Measurements from ENCODE around the gene KIF26B.

Gene KIF26B

DNA sequence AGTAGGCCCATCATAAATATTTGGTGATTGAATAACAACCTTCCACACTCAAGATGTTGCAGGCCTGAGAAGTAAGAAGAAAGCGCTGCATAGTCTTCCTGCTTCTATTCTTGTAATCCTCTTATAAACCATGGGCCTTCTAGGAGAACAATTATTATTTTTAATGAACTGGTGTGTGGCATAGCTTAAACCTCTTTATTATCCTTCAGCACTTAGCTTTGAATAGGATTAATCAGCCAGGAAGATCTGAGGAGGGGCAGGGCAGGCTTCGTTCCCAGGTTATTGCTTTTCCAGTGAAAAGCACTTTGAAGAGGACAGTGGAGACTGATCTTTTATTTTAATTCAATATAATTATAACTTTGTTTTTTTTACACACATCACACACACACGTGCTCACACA lies 42.3 kb downstream of the KIF26B start:
- no peak overlapping the region for H2AFZ ChIP-seq (ENCODE audit: low read length)
- peaks cover 26% of the 10 kb centered on the region for H3K4me1 ChIP-seq (ENCODE audit: insufficient read depth, low read length, poor library complexity, severe bottlenecking)
- no peaks in the 10 kb centered on the region for H3K9me3 ChIP-seq (ENCODE audit: insufficient read depth, low read depth, low read length)
- H3K27me3 ChIP-seq (ENCODE audit: insufficient read depth, low read length, poor library complexity, severe bottlenecking), result no peaks in the 10 kb centered on the region
- H3K4me3 ChIP-seq (ENCODE audit: low read length, poor library complexity, severe bottlenecking), result no peak overlapping the region
- peaks cover 2% of the 10 kb centered on the region; the same call in 1 of the 2 replicates for H3F3A ChIP-seq (ENCODE audit: low read depth)
- no peaks in the 10 kb centered on the region for H4K20me1 ChIP-seq (ENCODE audit: insufficient read depth, low read length, poor library complexity, severe bottlenecking)
- no peaks in the 10 kb centered on the region for H3K36me3 ChIP-seq (ENCODE audit: insufficient read depth, low read length)
- TF ChIP-seq, protein P1, sequence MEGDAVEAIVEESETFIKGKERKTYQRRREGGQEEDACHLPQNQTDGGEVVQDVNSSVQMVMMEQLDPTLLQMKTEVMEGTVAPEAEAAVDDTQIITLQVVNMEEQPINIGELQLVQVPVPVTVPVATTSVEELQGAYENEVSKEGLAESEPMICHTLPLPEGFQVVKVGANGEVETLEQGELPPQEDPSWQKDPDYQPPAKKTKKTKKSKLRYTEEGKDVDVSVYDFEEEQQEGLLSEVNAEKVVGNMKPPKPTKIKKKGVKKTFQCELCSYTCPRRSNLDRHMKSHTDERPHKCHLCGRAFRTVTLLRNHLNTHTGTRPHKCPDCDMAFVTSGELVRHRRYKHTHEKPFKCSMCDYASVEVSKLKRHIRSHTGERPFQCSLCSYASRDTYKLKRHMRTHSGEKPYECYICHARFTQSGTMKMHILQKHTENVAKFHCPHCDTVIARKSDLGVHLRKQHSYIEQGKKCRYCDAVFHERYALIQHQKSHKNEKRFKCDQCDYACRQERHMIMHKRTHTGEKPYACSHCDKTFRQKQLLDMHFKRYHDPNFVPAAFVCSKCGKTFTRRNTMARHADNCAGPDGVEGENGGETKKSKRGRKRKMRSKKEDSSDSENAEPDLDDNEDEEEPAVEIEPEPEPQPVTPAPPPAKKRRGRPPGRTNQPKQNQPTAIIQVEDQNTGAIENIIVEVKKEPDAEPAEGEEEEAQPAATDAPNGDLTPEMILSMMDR (conservative IDR thresholded peaks at IDR 0.05; ENCODE audit: low read length), result no peak
- H3K9ac ChIP-seq (ENCODE audit: low read depth, low read length, poor library complexity, severe bottlenecking), result no peak overlapping the region
- H3K9me2 ChIP-seq (replicated peaks; ENCODE audit: low read depth, low read length), result no peaks in the 10 kb centered on the region
- H3K79me2 ChIP-seq (ENCODE audit: insufficient read depth, low read length), result no peaks in the 10 kb centered on the region
- no peak overlapping the region for H3K4me2 ChIP-seq (ENCODE audit: low read depth, low read length, poor library complexity, severe bottlenecking)

DNA sequence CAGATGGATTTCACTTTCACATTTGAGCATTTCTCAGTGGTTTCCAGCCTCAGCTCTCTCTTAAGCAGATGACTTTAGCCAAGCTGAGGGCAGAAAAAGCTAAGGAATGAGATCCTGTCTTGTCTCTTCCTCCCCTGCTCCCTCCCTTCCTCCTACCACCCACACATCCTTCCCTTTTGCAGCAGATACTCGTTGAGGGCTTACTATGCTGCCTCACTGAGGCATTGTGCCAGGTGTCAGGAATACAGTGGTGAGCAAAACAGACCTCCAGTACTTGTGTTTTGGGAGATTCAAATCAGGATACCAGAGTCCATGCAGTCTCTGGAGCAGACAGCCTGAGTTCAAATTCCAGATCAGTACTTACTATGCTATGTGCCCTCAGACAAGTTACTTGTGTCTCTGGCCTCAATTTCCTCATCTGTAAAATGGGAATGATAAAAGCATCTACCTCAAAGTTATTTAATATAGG lies 43.2 kb downstream of the KIF26B start:
- TF ChIP-seq EZH2phosphoT487 (IDR thresholded peaks at IDR 0.05; ENCODE audit: borderline replicate concordance), result no peak
- TF ChIP-seq, protein P1 (conservative IDR thresholded peaks at IDR 0.05; ENCODE audit: low read length), result no peak
- H3K4me1 ChIP-seq (ENCODE audit: insufficient read depth, low read length, poor library complexity, severe bottlenecking), result peaks cover 28% of the 10 kb centered on the region
- H3K9me2 ChIP-seq (replicated peaks; ENCODE audit: low read depth, low read length), result no peaks in the 10 kb centered on the region
- H2AFZ ChIP-seq (ENCODE audit: low read length), result no peak overlapping the region
- H3K9me3 ChIP-seq (ENCODE audit: insufficient read depth, low read depth, low read length), result no peaks in the 10 kb centered on the region
- no peaks in the 10 kb centered on the region for H3K27me3 ChIP-seq (ENCODE audit: insufficient read depth, low read length, poor library complexity, severe bottlenecking)
- peak overlapping the region; percentile 25 for H3K4me2 ChIP-seq (ENCODE audit: low read depth, low read length, poor library complexity, severe bottlenecking)
- H3K9ac ChIP-seq (ENCODE audit: low read depth, low read length, poor library complexity, severe bottlenecking), result no peak overlapping the region
- H4K20me1 ChIP-seq (ENCODE audit: insufficient read depth, low read length, poor library complexity, severe bottlenecking), result no peaks in the 10 kb centered on the region
- no peak overlapping the region for H3K4me3 ChIP-seq (ENCODE audit: low read length, poor library complexity, severe bottlenecking)
- no peaks in the 10 kb centered on the region for H3K79me2 ChIP-seq (ENCODE audit: insufficient read depth, low read length)
- peaks cover 2% of the 10 kb centered on the region; the same call in 1 of the 2 replicates for H3F3A ChIP-seq (ENCODE audit: low read depth)
- H3K36me3 ChIP-seq (ENCODE audit: insufficient read depth, low read length), result no peaks in the 10 kb centered on the region

DNA sequence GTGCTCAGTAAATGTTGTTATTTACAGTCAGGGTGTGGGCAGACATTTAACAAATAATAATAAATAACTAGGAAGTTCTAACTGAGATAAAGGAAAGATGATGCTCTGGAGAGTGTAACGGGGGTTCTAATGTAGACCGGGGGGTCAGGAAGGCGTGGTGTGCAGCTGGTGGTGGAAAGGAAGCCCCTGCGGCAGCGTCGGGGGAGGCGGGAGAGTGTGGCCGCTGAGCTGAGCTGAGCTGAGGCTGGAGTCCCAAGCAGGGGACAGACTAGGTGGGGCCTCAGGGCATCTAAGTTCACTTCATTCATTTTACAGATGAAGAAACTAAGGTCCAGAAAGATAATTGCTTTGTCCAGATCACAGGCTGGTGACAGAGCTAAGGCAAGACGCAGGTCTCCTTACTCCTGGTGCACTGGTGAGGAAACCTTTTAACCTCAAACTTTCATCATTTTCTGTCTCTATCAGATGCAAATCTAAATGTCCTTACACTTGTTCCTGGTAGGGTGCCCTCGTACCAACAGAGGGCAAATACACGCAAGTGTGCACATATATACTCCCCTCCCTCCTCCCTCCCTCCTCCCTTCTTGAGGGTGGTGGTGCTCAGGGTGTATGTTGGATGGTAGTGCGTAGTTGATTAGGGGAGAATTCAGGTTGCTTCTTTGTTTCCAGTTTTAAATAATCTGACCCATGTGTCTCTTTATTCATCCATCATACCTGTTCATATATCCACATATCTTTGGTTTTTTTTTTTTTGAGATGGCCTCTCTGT lies 44.1 kb downstream of the KIF26B start:
- Histone ChIP-seq H3K4me2 (ENCODE audit: low read depth, low read length, poor library complexity, severe bottlenecking) (no peak overlapping the region), H4K20me1 (ENCODE audit: insufficient read depth, low read length, poor library complexity, severe bottlenecking) (no peaks in the 10 kb centered on the region)
- TF ChIP-seq, protein P1 (conservative IDR thresholded peaks at IDR 0.05; ENCODE audit: low read length), result no peak
- no peak for TF ChIP-seq EZH2phosphoT487 (IDR thresholded peaks at IDR 0.05; ENCODE audit: borderline replicate concordance)

More for the DNA sequence above, 44.1 kb downstream of the KIF26B start:
- Histone ChIP-seq H3F3A (ENCODE audit: low read depth) (peaks cover 2% of the 10 kb centered on the region; the same call in 1 of the 2 replicates), H3K9ac (ENCODE audit: low read depth, low read length, poor library complexity, severe bottlenecking) (no peak overlapping the region), H3K9me2 (replicated peaks; ENCODE audit: low read depth, low read length) (no peaks in the 10 kb centered on the region), H2AFZ (ENCODE audit: low read length) (no peak overlapping the region), H3K9me3 (ENCODE audit: insufficient read depth, low read depth, low read length) (no peaks in the 10 kb centered on the region), H3K27me3 (ENCODE audit: insufficient read depth, low read length, poor library complexity, severe bottlenecking) (no peaks in the 10 kb centered on the region), H3K4me3 (ENCODE audit: low read length, poor library complexity, severe bottlenecking) (peak overlapping the region; percentile 10), H3K36me3 (ENCODE audit: insufficient read depth, low read length) (no peaks in the 10 kb centered on the region), H3K79me2 (ENCODE audit: insufficient read depth, low read length) (no peaks in the 10 kb centered on the region), H3K4me1 (ENCODE audit: insufficient read depth, low read length, poor library complexity, severe bottlenecking) (peaks cover 28% of the 10 kb centered on the region)

Measured in Loucy (cell line).